GM12864 (cell line): ENCODE results near the gene WDR7.

Experiments
- DNase-seq: peaks from one replicate; pipeline ENCODE4 v3.0.0-alpha.2; 2011; ENCODE audit warnings: low read depth
- H3K4me3 ChIP-seq: 2 replicates; pipeline ENCODE4 v1.5.1; 2011; ENCODE audit warnings: mild to moderate bottlenecking, low read depth, low read length, control low read depth
- CTCF ChIP-seq: IDR thresholded peaks from 2 replicates; pipeline ENCODE4 v1.5.1; 2011; ENCODE audit warnings: low read depth, mild to moderate bottlenecking, moderate library complexity, low read length, control low read depth, inconsistent platforms; ENCODE audit errors: missing control alignments

Gene WDR7

GRCh38 chr18:56919190-56919589 is 268.0 kb downstream of the WDR7 start:
- DNase-seq: no peak
- TF ChIP-seq CTCF: no peak
- H3K4me3 ChIP-seq: no peak overlapping the region

GRCh38 chr18:56921896-56922480 is 270.8 kb downstream of the WDR7 start:
- peak; percentile 10 for DNase-seq
- no peak overlapping the region for H3K4me3 ChIP-seq
- no peak for TF ChIP-seq CTCF

- no peak for TF ChIP-seq CTCF
- DNase-seq: no peak
- H3K4me3 ChIP-seq: no peak overlapping the region
Observed at GRCh38 chr18:56926734-56927133, 275.6 kb downstream of the WDR7 start.

GRCh38 chr18:56927786-56928185 is 276.6 kb downstream of the WDR7 start:
- DNase-seq: no peak
- no peak overlapping the region for H3K4me3 ChIP-seq
- TF ChIP-seq CTCF: no peak

- DNase-seq: no peak
- TF ChIP-seq CTCF: no peak
- H3K4me3 ChIP-seq: no peak overlapping the region
Observed at GRCh38 chr18:56929886-56930285, 278.7 kb downstream of the WDR7 start.

- H3K4me3 ChIP-seq: no peak overlapping the region
- DNase-seq: no peak
- no peak for TF ChIP-seq CTCF
Observed at GRCh38 chr18:56933472-56933871, 282.3 kb downstream of the WDR7 start.

- DNase-seq: no peak
- TF ChIP-seq CTCF: no peak
- H3K4me3 ChIP-seq: no peak overlapping the region
Observed at GRCh38 chr18:56934131-56934530, 283.0 kb downstream of the WDR7 start.
